IMR-90 (cell line): Measurements from ENCODE around the gene AANAT. TPM values are rescaled to one million over a fixed set of nuclear protein-coding genes. Genes with fewer than 3 reads are reported as not detected.
A peak's percentile ranks its signal among the peaks of the same experiment; 100 is the strongest.

ENCODE experiments used
- ATAC-seq: fragments of 200-7000 bp; cut with Tn5 transposase; 2 replicates; pipeline ENCODE4 v1.9.1; 2020; ENCODE audit warnings: low read depth, mild to moderate bottlenecking, moderate library complexity
- BruUV-seq: library from RNA; stranded (reverse); fragments of 400-500 nt; replicated peaks from 2 replicates; lab custom pipeline; 2021; lab: Mats Ljungman, UMichigan
- CTCF ChIA-PET: fragments of 300-600 bp; formaldehyde crosslinking; extraction: SDS; loops from one replicate; lab custom pipeline; 2021; ENCODE audit warnings: antibody characterized with exemption; lab: Yijun Ruan, JAX
- POLR2A ChIA-PET: fragments of 300-600 bp; sonication (Branson Sonifier 250); formaldehyde crosslinking; loops from one replicate; lab custom pipeline; 2022; ENCODE audit warnings: antibody characterized with exemption; ENCODE audit not compliant: unreplicated experiment; lab: Charles Lee
- DNase-seq: peaks from one replicate; pipeline ENCODE4 v3.0.0; 2013
- H2AFZ ChIP-seq: replicated peaks from 2 replicates; pipeline ENCODE3; 2013; ENCODE audit warnings: low read length, mild to moderate bottlenecking; ENCODE audit not compliant: poor library complexity
- H2AK5ac ChIP-seq: 2 replicates; pipeline ENCODE4 v1.6.1; 2013; ENCODE audit warnings: low read depth, low read length, inconsistent platforms
- H2AK9ac ChIP-seq: replicated peaks from 2 replicates; pipeline ENCODE3; 2013; ENCODE audit warnings: mild to moderate bottlenecking, low read depth, low read length, moderate library complexity; ENCODE audit not compliant: poor library complexity
- H2BK120ac ChIP-seq: 2 replicates; pipeline ENCODE4 v1.6.1; 2013; ENCODE audit warnings: low read depth, low read length, inconsistent platforms
- H2BK15ac ChIP-seq: 3 replicates; pipeline ENCODE4 v1.6.1; 2013; ENCODE audit warnings: low read depth, low read length, inconsistent platforms
- H2BK20ac ChIP-seq: 2 replicates; pipeline ENCODE4 v1.6.1; 2013; ENCODE audit warnings: low read depth, mild to moderate bottlenecking, inconsistent platforms, low read length, moderate library complexity
- H2BK5ac ChIP-seq: 2 replicates; pipeline ENCODE4 v1.6.1; 2013; ENCODE audit warnings: mild to moderate bottlenecking, low read depth, low read length, inconsistent platforms; ENCODE audit not compliant: poor library complexity, severe bottlenecking
- H3K14ac ChIP-seq: replicated peaks from 2 replicates; pipeline ENCODE4 v1.6.1; 2013; ENCODE audit warnings: low read depth, low read length, inconsistent platforms
- H3K18ac ChIP-seq: 2 replicates; pipeline ENCODE4 v1.6.1; 2013; ENCODE audit warnings: low read depth, low read length, control low read depth
- H3K23ac ChIP-seq: 2 replicates; pipeline ENCODE4 v1.6.1; 2013; ENCODE audit warnings: low read depth, low read length, inconsistent platforms
- H3K27ac ChIP-seq: 2 replicates; pipeline ENCODE4 v1.5.1; 2013; ENCODE audit warnings: mild to moderate bottlenecking, control low read depth, low read length; ENCODE audit not compliant: insufficient read depth
- H3K27me3 ChIP-seq: 2 replicates; pipeline ENCODE4 v1.6.1; 2013; ENCODE audit warnings: low read length; ENCODE audit not compliant: control insufficient read depth, insufficient read depth
- H3K36me3 ChIP-seq: 2 replicates; pipeline ENCODE4 v1.6.1; 2013; ENCODE audit warnings: low read length, mixed read lengths; ENCODE audit not compliant: control insufficient read depth, insufficient read depth
- H3K4ac ChIP-seq: 2 replicates; pipeline ENCODE4 v1.6.1; 2013; ENCODE audit warnings: low read depth, low read length, inconsistent platforms
- H3K4me1 ChIP-seq: 2 replicates; pipeline ENCODE4 v1.6.1; 2013; ENCODE audit warnings: low read length, mixed read lengths; ENCODE audit not compliant: control insufficient read depth, insufficient read depth
- H3K4me2 ChIP-seq: 2 replicates; pipeline ENCODE4 v1.6.1; 2013; ENCODE audit warnings: low read depth, mild to moderate bottlenecking, control low read depth, low read length, moderate library complexity
- H3K4me3 ChIP-seq: 2 replicates; pipeline ENCODE4 v1.5.1; 2013; ENCODE audit warnings: low read depth, mild to moderate bottlenecking, control low read depth, low read length, moderate library complexity; ENCODE audit not compliant: insufficient read depth
- H3K56ac ChIP-seq: 2 replicates; pipeline ENCODE4 v1.6.1; 2013; ENCODE audit warnings: low read length, inconsistent platforms; ENCODE audit not compliant: insufficient read depth; ENCODE audit errors: extremely low read depth
- H3K79me1 ChIP-seq, 2 experiments: 2 replicates each; pipeline ENCODE4 v1.6.1; 2013; ENCODE audit warnings: low read length in 2 of 2, inconsistent platforms in 1 of 2, low read depth in 1 of 2
- H3K9ac ChIP-seq: 2 replicates; pipeline ENCODE4 v1.6.1; 2013; ENCODE audit warnings: low read depth, low read length, control low read depth
- H3K9me1 ChIP-seq: 2 replicates; pipeline ENCODE4 v1.6.1; 2013; ENCODE audit warnings: low read length, inconsistent platforms; ENCODE audit not compliant: insufficient read depth
- H3K9me3 ChIP-seq: 2 replicates; pipeline ENCODE4 v1.6.1; 2013; ENCODE audit warnings: low read length; ENCODE audit not compliant: control insufficient read depth, insufficient read depth
- H4K20me1 ChIP-seq: 2 replicates; pipeline ENCODE4 v1.6.1; 2013; ENCODE audit warnings: low read length, inconsistent platforms; ENCODE audit not compliant: insufficient read depth
- H4K5ac ChIP-seq: 2 replicates; pipeline ENCODE4 v1.6.1; 2013; ENCODE audit warnings: mild to moderate bottlenecking, low read depth, low read length, control low read depth
- H4K8ac ChIP-seq, 2 experiments: 2 replicates each; pipeline ENCODE4 v1.6.1; 2013; ENCODE audit warnings: low read depth in 2 of 2, low read length in 2 of 2, control low read depth in 1 of 2, inconsistent platforms in 1 of 2
- H4K91ac ChIP-seq: 2 replicates; pipeline ENCODE4 v1.6.1; 2013; ENCODE audit warnings: low read depth, low read length, inconsistent platforms; ENCODE audit not compliant: insufficient read depth
- BHLHE40 ChIP-seq: fragments of 150-350 bp; IDR thresholded peaks from 2 replicates; pipeline ENCODE4 v1.6.1; 2016; ENCODE audit warnings: mild to moderate bottlenecking, low read depth, low read length
- CEBPB ChIP-seq: IDR thresholded peaks from 2 replicates; pipeline ENCODE4 v1.6.1; 2012; ENCODE audit warnings: low read depth, low read length, improper control_type of control experiment
- FOS ChIP-seq: fragments of 150-350 bp; IDR thresholded peaks from 2 replicates; pipeline ENCODE4 v1.6.1; 2016; ENCODE audit warnings: low read depth, low read length
- MAFK ChIP-seq: IDR thresholded peaks from 2 replicates; pipeline ENCODE4 v1.6.1; 2012; ENCODE audit warnings: low read depth, low read length, improper control_type of control experiment
- MXI1 ChIP-seq: IDR thresholded peaks from 2 replicates; pipeline ENCODE4 v1.6.1; 2012; ENCODE audit warnings: low read depth, mild to moderate bottlenecking, low read length, moderate library complexity, borderline replicate concordance
- NFE2L2 ChIP-seq: fragments of 150-350 bp; IDR thresholded peaks from 2 replicates; pipeline ENCODE4 v1.6.1; 2016; ENCODE audit warnings: low read depth, mild to moderate bottlenecking, low read length
- POLR2A ChIP-seq: IDR thresholded peaks from 2 replicates; pipeline ENCODE4 v1.6.1; 2012; ENCODE audit warnings: mild to moderate bottlenecking, low read depth, low read length
- RAD21 ChIP-seq: IDR thresholded peaks from 2 replicates; pipeline ENCODE4 v1.6.1; 2012; ENCODE audit warnings: low read length, improper control_type of control experiment
- RCOR1 ChIP-seq: IDR thresholded peaks from 2 replicates; pipeline ENCODE4 v1.6.1; 2012; ENCODE audit warnings: mild to moderate bottlenecking, low read length, improper control_type of control experiment; ENCODE audit not compliant: insufficient replicate concordance
- RFX5 ChIP-seq: IDR thresholded peaks from 2 replicates; pipeline ENCODE4 v1.8.0; 2012; ENCODE audit warnings: low read depth, mild to moderate bottlenecking, low read length, moderate library complexity
- SMC3 ChIP-seq: fragments of 150-350 bp; IDR thresholded peaks from 2 replicates; pipeline ENCODE4 v1.6.1; 2016; ENCODE audit warnings: low read depth, mild to moderate bottlenecking, antibody characterized with exemption, low read length, moderate library complexity
- WGBS, 2 experiments: methylation state at CpG; one replicate each; pipeline versions ENCODE4 v1.1.5 to v1.1.7; 2013; ENCODE audit warnings: missing lambda C conversion rate in 2 of 2; ENCODE audit not compliant: insufficient read length in 1 of 2; ENCODE audit errors: extremely low coverage in 2 of 2; 5-methylcytosine and 5-hydroxymethylcytosine counted together
- dilution Hi-C: fragments of 300-500 bp; cut with HindIII; formaldehyde crosslinking; loops from one replicate; pipeline ENCODE4 v1.14.3; 2018; ENCODE audit warnings: low sequenced_read_pairs; ENCODE audit not compliant: unreplicated experiment
- in situ Hi-C: fragments of 300-500 bp; cut with MboI; formaldehyde crosslinking; loops from 3 replicates; pipeline ENCODE4 v1.14.3; 2019; ENCODE audit warnings: low sequenced_read_pairs, inconsistent platforms, mixed read lengths
- intact Hi-C: fragments of 100-400 bp; cut with micrococcal nuclease; formaldehyde crosslinking; loops from 2 replicates; pipeline ENCODE4 v1.10.0; 2022
- polyA plus RNA-seq, 3 experiments: library from polyadenylated mRNA; depleted of rRNA; stranded (reverse); fragments of >200 nt; gene quantifications; 2 replicates each; pipeline ENCODE4 v1.2.3, GENCODE V29; 2012; ENCODE audit warnings: low replicate concordance in 1 of 3
- total RNA-seq: library from RNA; depleted of rRNA; stranded (reverse); fragments of >200 nt; gene quantifications from 2 replicates; pipeline ENCODE4 v1.2.3, GENCODE V29; 2012
- TF ChIP-seq, protein P1 (sequence below): conservative IDR thresholded peaks from 2 replicates; pipeline ENCODE4 v1.5.1; 2012; ENCODE audit warnings: mild to moderate bottlenecking, low read depth, low read length, improper control_type of control experiment
- TF ChIP-seq, protein P2 (sequence below): fragments of 150-350 bp; IDR thresholded peaks from 2 replicates; pipeline ENCODE4 v1.6.1; 2017; ENCODE audit warnings: mild to moderate bottlenecking, antibody characterized with exemption, low read length, low read depth

Gene AANAT
- total and polyA plus RNA-seq, 2 of the 4 experiments (the other 2 are of a cell fraction): 0.21 TPM; not detected in 1

DNA sequence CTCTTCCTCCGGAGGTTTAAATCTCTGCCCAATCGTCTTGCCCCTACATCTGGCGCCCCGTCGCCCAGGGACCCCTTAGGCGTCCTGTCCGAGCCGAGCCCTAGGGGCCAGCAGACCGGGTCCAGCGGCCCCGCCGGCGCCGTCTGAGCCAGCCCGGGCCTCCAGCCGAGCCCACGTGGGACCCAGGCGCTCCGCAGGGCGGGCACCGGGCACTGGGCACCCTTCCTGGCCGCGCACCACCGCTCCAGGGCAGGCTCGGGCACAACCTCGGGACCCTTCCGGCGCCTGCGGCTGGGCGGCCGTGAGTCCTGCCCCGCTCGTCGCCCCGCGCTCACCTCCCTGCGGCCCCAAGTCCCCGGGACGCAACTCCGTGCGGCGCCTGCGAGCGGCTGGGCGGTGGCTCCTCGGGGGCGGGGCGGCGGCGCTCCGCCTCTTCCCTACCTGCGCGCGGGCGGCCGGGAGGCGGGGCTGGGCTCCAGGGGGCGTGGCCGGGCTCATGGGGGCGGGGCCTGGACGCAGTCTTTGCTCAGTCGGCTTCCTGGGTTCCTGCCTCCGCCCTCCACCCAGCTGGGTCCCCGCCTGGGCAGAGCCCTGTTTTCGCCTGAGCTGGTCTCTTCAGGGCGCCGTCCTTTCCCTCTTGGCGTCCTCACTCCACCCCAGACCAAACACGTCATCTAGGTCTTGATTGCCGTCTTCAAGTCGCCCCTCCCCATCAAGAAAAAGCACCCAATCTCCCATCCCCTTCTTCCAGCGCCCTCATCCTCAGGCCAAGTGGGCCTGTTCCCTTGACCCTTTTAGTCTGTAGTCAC, 33.8 kb downstream of the AANAT start, which contains the start of gene RHBDF2:
Gene RHBDF2 (minus strand): TSS at position 406 of the 809 bp plus-strand sequence. CDS start 19,899 bp downstream, outside the sequence.
- H3K4me3 ChIP-seq: peak within 1 kb of the TSS; percentile 82
- in situ Hi-C loops: loop anchor here (10.0 kb wide), 2 partner anchors 96 to 196 kb away; partner anchors contain the start of gene QRICH2
- peak within 1 kb of the TSS; percentile 86 for H3K18ac ChIP-seq
- no peaks in the 10 kb centered on the region for H3K9me3 ChIP-seq
- 3% methylated on average over 44 of the region's 72 CpGs; no CpG with 5 or more reads in 1 of the 2 experiments for WGBS, 2 experiments
- H3K79me1 ChIP-seq: peaks cover 4 to 30% of the 10 kb centered on the region in 2 experiments; a peak in 3 of 4 replicates
- peaks cover 16% of the 10 kb centered on the region for H3K9me1 ChIP-seq
- intact Hi-C loops: no loop called here
- H3K27ac ChIP-seq: peak within 1 kb of the TSS; percentile 26
- no peaks in the 10 kb centered on the region for H3K27me3 ChIP-seq
- peak within 1 kb of the TSS; percentile 89 for H3K23ac ChIP-seq
- peak within 1 kb of the TSS; percentile 32; the same call in 1 of the 2 replicates for H2BK20ac ChIP-seq
- ATAC-seq (peak; percentile 86), DNase-seq (peak; percentile 53)
- peak within 1 kb of the TSS; percentile 82 for H2AK5ac ChIP-seq
- H2BK120ac ChIP-seq: peak within 1 kb of the TSS; percentile 80
- peak within 1 kb of the TSS; percentile 92 for H2AFZ ChIP-seq
- H2AK9ac ChIP-seq: peak within 1 kb of the TSS; percentile 94
- H3K36me3 ChIP-seq: no peaks in the 10 kb centered on the region
- peak within 1 kb of the TSS; percentile 85 for H3K4ac ChIP-seq
- H3K14ac ChIP-seq: peak within 1 kb of the TSS; percentile 96
- peak within 1 kb of the TSS; percentile 93 to 96 for H4K8ac ChIP-seq
- CTCF ChIA-PET: interaction anchor here (1.6 kb wide), 1 partner anchor 116 kb away, joined by 4 read pairs; no protein-coding TSS in a partner anchor
- peak within 1 kb of the TSS; percentile 97 for H3K4me2 ChIP-seq
- BruUV-seq: no TSS peak
- H4K20me1 ChIP-seq: no peaks in the 10 kb centered on the region
- peak within 1 kb of the TSS; percentile 100 for H4K5ac ChIP-seq
- dilution Hi-C loops: no loop called here
- peak within 1 kb of the TSS; percentile 25 for H2BK5ac ChIP-seq
- H4K91ac ChIP-seq: peak within 1 kb of the TSS; percentile 69; the same call in 1 of the 2 replicates
- H2BK15ac ChIP-seq: peak within 1 kb of the TSS; percentile 80; the same call in 1 of the 3 replicates
- H3K4me1 ChIP-seq: peaks cover 27% of the 10 kb centered on the region
- POLR2A ChIA-PET: no interaction called here
- peak within 1 kb of the TSS; percentile 73 for H3K9ac ChIP-seq
- no peak within 1 kb of the TSS for H3K56ac ChIP-seq
- no peak for TF ChIP-seq RAD21
- no peak; the same call in 1 of the 2 replicates for TF ChIP-seq POLR2A
- TF ChIP-seq FOS: no peak
- TF ChIP-seq, protein P1, sequence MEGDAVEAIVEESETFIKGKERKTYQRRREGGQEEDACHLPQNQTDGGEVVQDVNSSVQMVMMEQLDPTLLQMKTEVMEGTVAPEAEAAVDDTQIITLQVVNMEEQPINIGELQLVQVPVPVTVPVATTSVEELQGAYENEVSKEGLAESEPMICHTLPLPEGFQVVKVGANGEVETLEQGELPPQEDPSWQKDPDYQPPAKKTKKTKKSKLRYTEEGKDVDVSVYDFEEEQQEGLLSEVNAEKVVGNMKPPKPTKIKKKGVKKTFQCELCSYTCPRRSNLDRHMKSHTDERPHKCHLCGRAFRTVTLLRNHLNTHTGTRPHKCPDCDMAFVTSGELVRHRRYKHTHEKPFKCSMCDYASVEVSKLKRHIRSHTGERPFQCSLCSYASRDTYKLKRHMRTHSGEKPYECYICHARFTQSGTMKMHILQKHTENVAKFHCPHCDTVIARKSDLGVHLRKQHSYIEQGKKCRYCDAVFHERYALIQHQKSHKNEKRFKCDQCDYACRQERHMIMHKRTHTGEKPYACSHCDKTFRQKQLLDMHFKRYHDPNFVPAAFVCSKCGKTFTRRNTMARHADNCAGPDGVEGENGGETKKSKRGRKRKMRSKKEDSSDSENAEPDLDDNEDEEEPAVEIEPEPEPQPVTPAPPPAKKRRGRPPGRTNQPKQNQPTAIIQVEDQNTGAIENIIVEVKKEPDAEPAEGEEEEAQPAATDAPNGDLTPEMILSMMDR: no peak
- no peak for TF ChIP-seq CEBPB
- no peak for TF ChIP-seq BHLHE40
- no peak for TF ChIP-seq NFE2L2
- peak; percentile 70; the same call in 1 of the 2 replicates for TF ChIP-seq MXI1
- no peak for TF ChIP-seq RCOR1
- TF ChIP-seq, protein P2, sequence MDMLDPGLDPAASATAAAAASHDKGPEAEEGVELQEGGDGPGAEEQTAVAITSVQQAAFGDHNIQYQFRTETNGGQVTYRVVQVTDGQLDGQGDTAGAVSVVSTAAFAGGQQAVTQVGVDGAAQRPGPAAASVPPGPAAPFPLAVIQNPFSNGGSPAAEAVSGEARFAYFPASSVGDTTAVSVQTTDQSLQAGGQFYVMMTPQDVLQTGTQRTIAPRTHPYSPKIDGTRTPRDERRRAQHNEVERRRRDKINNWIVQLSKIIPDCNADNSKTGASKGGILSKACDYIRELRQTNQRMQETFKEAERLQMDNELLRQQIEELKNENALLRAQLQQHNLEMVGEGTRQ: peak; percentile 15; the same call in 1 of the 2 replicates
- TF ChIP-seq SMC3: no peak
- no peak for TF ChIP-seq MAFK
- TF ChIP-seq RFX5: no peak
